Aorta (tissue), 5 donors: ENCODE measurements around the gene FAM13A. TPM values are rescaled to one million over a fixed set of nuclear protein-coding genes. Genes with fewer than 3 reads are reported as not detected.
"Not testable (repeated sequence)": the region's sequence is repeated elsewhere in the genome, so short reads cannot be mapped to it uniquely, and the experiment has no call there.

Source experiments
- ATAC-seq: fragments of 200-7000 bp; cut with Tn5 transposase; one replicate; pipeline ENCODE4 v1.9.1; 2022; ENCODE audit warnings: moderate library complexity; ENCODE audit not compliant: low FRiP score
- DNase-seq, 2 donors: peaks; one replicate each; pipeline ENCODE4 v3.0.0-alpha.2; 2020
- H3K27ac ChIP-seq, 2 donors: one replicate each; pipeline ENCODE4 v1.5.1; 2013; ENCODE audit warnings: low read length in 2 of 2, mild to moderate bottlenecking in 2 of 2, moderate library complexity in 2 of 2, control low read depth in 1 of 2, inconsistent platforms in 1 of 2, low read depth in 1 of 2
- H3K27me3 ChIP-seq, 2 donors: one replicate each; pipeline ENCODE4 v1.6.1; 2013; ENCODE audit warnings: control low read depth in 1 of 2, low read length in 1 of 2, mild to moderate bottlenecking in 1 of 2, moderate library complexity in 1 of 2; ENCODE audit not compliant: insufficient read depth in 2 of 2, control insufficient read depth in 1 of 2
- H3K36me3 ChIP-seq, 2 donors: one replicate each; pipeline ENCODE4 v1.6.1; 2013; ENCODE audit warnings: control low read depth in 1 of 2, low read length in 1 of 2, mild to moderate bottlenecking in 1 of 2; ENCODE audit not compliant: insufficient read depth in 2 of 2, control insufficient read depth in 1 of 2
- H3K4me1 ChIP-seq, 2 donors: one replicate each; pipeline ENCODE4 v1.6.1; 2013; ENCODE audit warnings: low read length in 2 of 2, control low read depth in 1 of 2, mild to moderate bottlenecking in 1 of 2, moderate library complexity in 1 of 2; ENCODE audit not compliant: insufficient read depth in 2 of 2, control insufficient read depth in 1 of 2
- H3K4me3 ChIP-seq, 2 donors: one replicate each; pipeline ENCODE4 v1.5.1; 2013; ENCODE audit warnings: low read length in 2 of 2, control low read depth in 1 of 2, mild to moderate bottlenecking in 1 of 2
- H3K9me3 ChIP-seq: one replicate; pipeline ENCODE4 v1.6.1; 2013; ENCODE audit warnings: mild to moderate bottlenecking, low read length; ENCODE audit not compliant: control insufficient read depth
- WGBS, 2 donors: extraction: QIAGEN DNeasy Blood & Tissue Kit; methylation state at CpG; one replicate each; pipeline ENCODE4 v1.1.7; 2013; 5-methylcytosine and 5-hydroxymethylcytosine counted together
- intact Hi-C, 2 donors: fragments of 100-400 bp; cut with DNase I; formaldehyde crosslinking; loops; one replicate each; pipeline versions ENCODE4 v1.14.2 to v1.15.0; 2022
- polyA plus RNA-seq, 2 donors: library from polyadenylated mRNA; stranded (reverse); fragments of 200-250 nt; gene quantifications; one replicate each; pipeline ENCODE4 v1.2.3, GENCODE V29; 2013
- total RNA-seq, 2 donors: library from RNA; stranded (reverse); fragmentation: NEBNext Ultra II Directional; extraction: Animal tissue kit (Norgen Biotek cat#: 25700); gene quantifications; one replicate each; pipeline ENCODE4 v1.2.1, GENCODE V29; 2021
- donor health status: healthy with polysubstance abuse.
- donor health status: Bipolar disorder and iron deficiency.
- donor health status: DM: no; HTN: no; CAD: no.
- donor health status: DM: no; HTN: no; CAD: no.
- donor health status: DM: yes; HTN: yes; CAD: no.

The FAM13A gene
- total and polyA plus RNA-seq, 4 donors, result 9.0 to 60.3 (median 23.5) TPM

GRCh38 chr4:88860586-88860985 lies 196.4 kb downstream of the FAM13A start:
- Histone ChIP-seq H3K27me3 (no peaks in the 10 kb centered on the region), H3K27ac (no peak overlapping the region), H3K9me3 (no peaks in the 10 kb centered on the region), H3K4me1 (no peaks in the 10 kb centered on the region), H3K4me3 (no peak overlapping the region), H3K36me3 (no peaks in the 10 kb centered on the region)
- ATAC-seq, result no peak
- 69 to 87% methylated on average over 1 of the region's 1 CpG for WGBS, 2 donors
- DNase-seq, result no peak
- intact Hi-C loops, result no loop called here

GRCh38 chr4:88859191-88859812 lies 197.7 kb downstream of the FAM13A start:
- Histone ChIP-seq H3K36me3 (no peaks in the 10 kb centered on the region), H3K4me1 (no peaks in the 10 kb centered on the region), H3K27me3 (no peaks in the 10 kb centered on the region), H3K27ac (no peak overlapping the region), H3K4me3 (no peak overlapping the region), H3K9me3 (no peaks in the 10 kb centered on the region)
- DNase-seq, result no peak
- ATAC-seq, result peak; percentile 11
- 82 to 91% methylated on average over 3 of the region's 3 CpGs for WGBS, 2 donors
- intact Hi-C loops, result no loop called here

GRCh38 chr4:88858752-88859151 lies 198.2 kb downstream of the FAM13A start:
- Histone ChIP-seq H3K4me1 (no peaks in the 10 kb centered on the region), H3K4me3 (no peak overlapping the region), H3K36me3 (peaks cover 0 to 1% of the 10 kb centered on the region in 2 donors), H3K27me3 (no peaks in the 10 kb centered on the region), H3K9me3 (no peaks in the 10 kb centered on the region), H3K27ac (no peak overlapping the region)
- intact Hi-C loops, result no loop called here
- ATAC-seq (no peak), DNase-seq (no peak)
- WGBS, 2 donors, result 91 to 93% methylated on average over 2 of the region's 2 CpGs

GRCh38 chr4:88857588-88857987 lies 199.4 kb downstream of the FAM13A start:
- Histone ChIP-seq H3K27me3 (no peaks in the 10 kb centered on the region), H3K27ac (no peak overlapping the region), H3K36me3 (peaks cover 0 to 1% of the 10 kb centered on the region in 2 donors), H3K4me3 (no peak overlapping the region), H3K4me1 (no peaks in the 10 kb centered on the region), H3K9me3 (no peaks in the 10 kb centered on the region)
- ATAC-seq (no peak), DNase-seq (no peak)
- intact Hi-C loops, result no loop called here

- 96 to 97% methylated on average over 3 of the region's 3 CpGs for WGBS, 2 donors
- Histone ChIP-seq H3K9me3 (no peaks in the 10 kb centered on the region), H3K27ac (no peak overlapping the region), H3K4me1 (no peaks in the 10 kb centered on the region), H3K27me3 (no peaks in the 10 kb centered on the region), H3K36me3 (peaks cover 0 to 1% of the 10 kb centered on the region in 2 donors), H3K4me3 (no peak overlapping the region)
- DNase-seq (no peak), ATAC-seq (no peak)
- intact Hi-C loops, result no loop called here
Observed at GRCh38 chr4:88854481-88854880, 202.5 kb downstream of the FAM13A start.

GRCh38 chr4:88853583-88853982 lies 203.4 kb downstream of the FAM13A start:
- H3K9me3 ChIP-seq, intact Hi-C loops, ATAC-seq, H3K4me1 ChIP-seq, H3K36me3 ChIP-seq, DNase-seq, H3K27me3 ChIP-seq, H3K4me3 ChIP-seq, H3K27ac ChIP-seq: not testable (repeated sequence)
- 93 to 94% methylated on average over 3 of the region's 3 CpGs for WGBS, 2 donors

GRCh38 chr4:88846206-88846790 lies 210.7 kb downstream of the FAM13A start:
- intact Hi-C loops, result no loop called here
- 83 to 84% methylated on average over 4 of the region's 4 CpGs for WGBS, 2 donors
- ATAC-seq, result no peak

GRCh38 chr4:88843067-88843685 lies 213.8 kb downstream of the FAM13A start:
- no peak overlapping the region for H3K4me3 ChIP-seq
- peaks cover 0 to 2% of the 10 kb centered on the region in 2 donors for H3K36me3 ChIP-seq
- no peak overlapping the region for H3K27ac ChIP-seq
- 74 to 84% methylated on average over 8 of the region's 8 CpGs for WGBS, 2 donors
- DNase-seq (no peak), ATAC-seq (no peak)
- H3K4me1 ChIP-seq, result no peaks in the 10 kb centered on the region
- H3K9me3 ChIP-seq, result no peaks in the 10 kb centered on the region
- intact Hi-C loops, result no loop called here
- no peaks in the 10 kb centered on the region for H3K27me3 ChIP-seq

More at GRCh38 chr4:88846206-88846790, 210.7 kb downstream of the FAM13A start:
- Histone ChIP-seq H3K36me3 (peaks cover 0 to 2% of the 10 kb centered on the region in 2 donors), H3K27ac (no peak overlapping the region), H3K4me1 (no peaks in the 10 kb centered on the region), H3K27me3 (no peaks in the 10 kb centered on the region), H3K4me3 (no peak overlapping the region), H3K9me3 (no peaks in the 10 kb centered on the region)
- DNase-seq, result no peak

GRCh38 chr4:88841635-88842034 lies 215.3 kb downstream of the FAM13A start:
- Histone ChIP-seq H3K4me3 (no peak overlapping the region), H3K27me3 (no peaks in the 10 kb centered on the region), H3K27ac (no peak overlapping the region), H3K9me3 (no peaks in the 10 kb centered on the region), H3K4me1 (no peaks in the 10 kb centered on the region), H3K36me3 (peaks cover 0 to 2% of the 10 kb centered on the region in 2 donors)
- ATAC-seq (no peak), DNase-seq (no peak)
- intact Hi-C loops, result no loop called here
- 88 to 89% methylated on average over 4 of the region's 4 CpGs for WGBS, 2 donors
